GOT3 (cell line): ENCODE measurements around the gene SLC22A7.

ENCODE experiments used
- DNase-seq: peaks from one replicate; lab custom pipeline; 2025; ENCODE audit warnings: mixed read lengths; lab: John Stamatoyannopoulos, UW

The SLC22A7 gene

DNA sequence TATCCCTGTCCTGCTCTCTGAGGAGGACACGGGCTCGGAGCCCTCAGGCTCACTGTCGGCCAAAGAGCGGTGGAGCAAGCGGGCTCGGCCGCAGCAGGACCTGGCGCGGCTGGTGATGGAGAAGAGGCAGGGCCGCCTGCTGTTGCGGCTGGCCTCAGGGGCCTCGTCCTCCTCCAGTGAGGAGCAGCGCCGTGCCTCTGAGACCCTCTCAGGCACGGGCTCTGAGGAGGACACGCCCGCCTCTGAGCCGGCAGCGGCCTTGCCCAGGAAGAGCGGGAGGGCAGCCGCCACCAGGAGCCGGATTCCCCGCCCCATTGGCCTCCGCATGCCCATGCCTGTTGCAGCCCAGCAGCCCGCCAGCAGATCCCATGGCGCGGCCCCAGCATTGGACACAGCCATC lies 14.2 kb upstream of the SLC22A7 start:
- DNase-seq = no peak

DNA sequence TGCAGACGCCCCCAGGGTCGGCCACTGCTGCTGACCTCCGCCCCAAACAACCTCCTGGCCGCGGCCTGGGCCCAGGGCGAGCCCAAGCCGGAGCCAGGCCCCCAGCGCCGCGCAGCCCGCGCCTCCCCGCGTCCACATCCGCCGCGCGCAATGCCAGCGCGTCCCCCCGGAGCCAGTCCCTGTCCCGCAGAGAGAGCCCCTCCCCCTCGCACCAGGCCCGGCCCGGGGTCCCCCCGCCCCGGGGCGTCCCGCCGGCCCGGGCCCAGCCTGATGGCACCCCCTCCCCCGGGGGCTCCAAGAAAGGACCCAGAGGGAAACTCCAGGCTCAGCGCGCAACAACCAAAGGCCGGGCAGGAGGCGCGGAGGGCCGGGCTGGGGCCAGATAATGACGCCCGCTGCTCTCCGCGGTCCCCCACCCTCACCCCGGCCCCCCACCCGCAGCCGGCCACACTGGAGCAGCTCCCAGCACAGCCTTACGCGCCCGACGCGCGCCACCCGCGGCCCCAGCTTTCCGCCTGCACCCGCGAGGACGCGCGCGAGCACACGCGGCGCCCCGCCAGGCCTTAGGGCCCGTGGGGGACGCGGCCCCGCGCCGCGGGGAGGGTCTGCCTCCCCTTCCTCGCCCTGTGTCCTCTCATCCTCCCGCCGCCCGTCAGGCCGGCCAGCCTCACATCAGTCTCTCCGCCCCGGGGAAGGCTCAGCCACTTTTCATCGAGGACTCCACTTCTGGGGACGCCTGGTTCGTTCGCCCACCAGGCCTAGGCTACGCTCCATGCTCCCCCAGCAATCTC lies 12.9 kb upstream of the SLC22A7 start:
- no peak for DNase-seq

DNA sequence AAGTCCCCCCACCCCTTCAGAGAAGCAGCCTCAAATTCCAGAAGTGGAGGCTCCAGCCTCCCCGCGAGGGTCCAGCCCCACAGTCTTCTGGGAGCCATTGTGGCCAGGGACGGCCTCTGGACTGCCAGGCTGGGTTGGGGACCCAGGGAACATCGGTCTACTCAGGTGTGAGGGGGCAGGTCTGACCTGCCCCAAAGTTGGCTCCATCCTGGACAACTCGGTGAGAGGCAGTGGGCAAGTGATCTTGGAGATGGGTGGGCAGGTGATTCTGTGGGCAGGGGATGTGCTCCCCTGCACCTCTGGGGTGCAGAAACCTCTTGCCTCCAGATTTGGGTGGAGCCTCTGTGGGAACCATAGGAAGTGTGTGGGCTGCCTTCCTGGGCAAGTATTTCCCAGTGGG lies 12.2 kb upstream of the SLC22A7 start:
- no peak for DNase-seq

DNA sequence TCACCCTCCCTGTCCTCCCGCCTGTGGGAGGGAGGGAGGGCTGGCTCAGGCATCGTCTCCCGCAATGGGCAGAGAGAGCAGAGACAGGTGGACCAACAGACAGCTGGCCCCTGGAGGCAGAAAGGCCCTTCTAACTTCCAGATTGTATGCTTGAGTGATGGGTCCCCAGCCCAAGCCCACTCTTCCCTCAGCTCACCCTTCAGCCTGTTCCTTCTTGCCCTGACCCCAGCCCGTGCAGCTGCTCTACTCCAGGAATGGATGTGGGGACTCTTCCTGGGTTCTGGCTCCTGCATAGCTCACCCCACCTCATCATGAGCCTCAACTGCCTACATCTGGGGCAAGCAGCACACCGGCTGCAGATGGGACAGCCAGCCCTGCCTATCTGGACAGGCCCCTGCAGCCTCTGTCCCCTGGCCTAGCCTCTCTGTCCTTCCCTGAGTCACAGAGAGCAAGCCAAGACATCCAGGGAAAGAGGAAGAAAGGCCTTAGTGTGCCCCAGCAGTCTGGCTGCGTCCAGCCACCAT lies 11.5 kb upstream of the SLC22A7 start:
- DNase-seq = no peak

DNA sequence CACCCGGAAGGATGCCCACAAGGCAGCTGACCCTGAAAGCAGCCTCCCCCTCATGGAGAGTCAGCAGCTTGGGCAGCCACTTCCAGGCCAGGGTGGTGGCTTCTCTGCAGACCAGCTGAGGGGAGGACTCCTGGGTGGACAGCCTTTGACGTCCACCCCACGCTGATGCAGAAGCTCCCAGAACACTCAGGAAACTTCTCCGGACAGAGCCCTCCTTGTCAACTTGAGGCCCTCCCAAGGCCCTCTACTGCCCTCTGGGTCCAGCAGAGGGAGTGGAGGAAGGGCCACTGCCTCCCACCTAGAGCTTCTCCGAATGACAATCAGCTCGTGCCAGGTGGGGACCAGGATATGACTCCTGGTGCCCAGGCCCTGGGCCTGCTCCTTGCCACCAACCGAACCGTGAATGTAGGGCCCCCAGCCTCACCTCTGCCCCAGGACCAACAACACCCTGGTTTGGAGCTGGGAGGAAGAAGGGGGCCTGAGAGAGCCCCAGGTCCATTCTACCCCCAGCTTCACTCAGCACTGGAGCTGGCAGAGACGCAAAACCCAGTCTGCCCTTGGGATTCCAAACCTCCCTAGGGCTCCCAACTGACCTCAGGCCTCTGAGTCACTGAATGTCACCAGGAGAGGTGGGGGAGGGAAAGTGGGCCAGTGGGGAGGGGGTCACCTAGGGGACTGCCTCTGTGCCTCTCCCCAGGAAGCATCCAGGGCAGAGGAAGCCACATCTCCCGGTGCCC lies 10.9 kb upstream of the SLC22A7 start:
- no peak for DNase-seq

DNA sequence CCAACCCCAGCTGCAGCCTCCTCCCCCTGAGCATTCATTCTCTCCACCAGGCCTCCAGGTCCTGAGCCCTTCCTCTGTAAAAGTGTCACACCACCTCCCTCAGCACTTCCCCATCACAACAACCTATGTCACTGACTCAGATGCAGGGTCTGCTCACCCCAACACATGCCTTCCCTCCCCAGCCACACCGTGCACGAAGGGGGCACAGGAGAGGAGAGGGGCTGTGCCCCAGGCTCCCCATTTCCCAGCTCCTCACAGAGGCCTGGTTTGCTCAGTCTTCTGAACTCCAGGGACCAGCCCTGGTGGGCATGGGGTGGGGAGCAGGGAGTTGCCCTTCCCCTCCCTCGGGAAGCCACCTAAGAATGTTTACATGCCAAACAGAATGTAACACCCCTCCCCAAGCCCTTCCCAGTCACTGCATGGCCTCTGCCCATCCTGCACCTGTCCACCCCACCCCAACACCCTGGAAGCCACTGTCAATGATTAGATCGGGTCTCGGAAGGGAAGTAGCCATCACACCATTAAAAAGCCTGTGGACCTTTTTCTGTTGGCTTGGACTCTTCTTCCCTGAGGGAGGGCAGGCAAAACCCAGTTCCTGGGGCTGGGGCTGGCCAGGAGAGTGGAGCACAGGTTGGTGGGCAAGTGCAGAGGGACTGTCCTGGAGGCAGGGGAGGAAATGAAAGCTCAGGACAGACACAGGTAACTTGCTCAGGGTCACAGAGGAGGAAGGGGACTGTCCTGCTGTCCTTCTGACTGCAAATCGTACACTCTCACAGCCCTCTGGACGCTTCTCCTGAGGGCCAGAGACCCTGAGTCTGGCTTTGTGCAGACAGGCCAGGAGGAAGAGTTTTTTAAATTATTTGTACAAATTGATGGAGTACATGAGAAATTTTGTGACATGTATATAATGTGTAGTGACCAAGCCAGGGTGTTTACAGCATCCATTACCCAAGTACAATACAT lies 10.1 kb upstream of the SLC22A7 start:
- DNase-seq = no peak

DNA sequence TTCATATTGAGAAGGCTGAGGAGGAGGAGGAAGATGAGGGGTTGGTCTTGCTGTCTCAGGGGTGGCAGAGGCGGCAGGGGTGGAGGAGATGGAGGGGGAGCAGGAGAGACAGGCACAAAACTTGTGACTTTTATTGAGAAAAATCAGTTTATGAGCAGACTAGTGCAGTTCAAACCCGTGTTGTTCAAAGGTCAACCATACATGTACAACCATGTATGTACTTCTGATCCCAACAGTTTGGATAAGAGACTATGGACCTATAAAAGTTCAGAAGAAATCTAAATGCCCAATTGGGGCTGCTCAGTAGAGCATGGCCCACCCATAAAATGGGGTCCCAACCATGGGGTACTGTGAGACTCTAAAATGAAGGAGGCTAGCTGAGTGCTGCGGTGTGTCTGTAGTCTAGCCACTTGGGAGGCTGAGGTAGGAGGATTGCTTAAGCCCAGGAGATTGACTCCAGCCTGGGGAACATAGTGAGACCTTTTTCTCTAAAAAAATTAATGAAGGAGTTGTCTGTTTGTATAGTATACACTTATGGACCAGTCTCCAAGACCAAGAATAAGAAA lies 7.6 kb upstream of the SLC22A7 start:
- DNase-seq = no peak

DNA sequence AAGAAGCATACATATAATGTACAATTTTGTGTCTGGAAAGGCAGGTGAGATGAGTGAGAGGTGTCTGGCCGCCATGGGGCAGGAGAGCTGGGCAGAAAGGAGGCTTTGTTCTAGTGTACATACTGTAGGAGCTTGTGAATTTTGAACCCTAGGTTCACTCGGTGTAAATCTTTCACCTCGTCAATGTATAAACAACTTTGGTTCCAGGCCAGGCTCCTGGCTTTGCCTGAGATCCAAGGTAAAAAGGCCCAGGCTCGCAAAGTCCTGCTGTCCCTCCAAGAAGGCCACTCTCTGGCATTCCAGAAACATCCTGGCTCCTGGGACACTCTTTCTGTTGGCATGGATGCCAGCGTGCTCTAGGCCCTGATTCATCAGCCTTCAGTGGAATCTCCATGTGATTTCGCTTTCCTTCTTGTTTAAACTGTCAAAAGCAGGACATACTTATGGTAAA lies 7.1 kb upstream of the SLC22A7 start:
- DNase-seq = no peak

DNA sequence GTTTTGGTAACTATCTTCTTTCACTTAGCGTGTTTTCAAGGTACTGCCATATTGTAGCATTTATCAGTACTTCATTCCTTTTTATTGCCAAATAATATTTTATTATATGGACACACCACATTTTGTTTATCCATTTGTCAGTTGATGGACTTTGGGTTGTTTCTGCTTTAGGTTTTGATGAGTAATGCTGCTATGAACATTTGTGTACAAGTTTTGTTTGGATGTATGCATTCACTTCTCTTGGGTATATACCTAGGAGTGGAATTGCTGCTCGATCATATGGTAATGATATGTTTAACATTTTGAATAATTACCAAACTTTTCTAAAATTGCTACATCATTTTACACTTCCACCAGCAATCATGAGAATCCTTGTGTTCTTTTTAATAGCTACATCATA lies 6.4 kb upstream of the SLC22A7 start:
- DNase-seq = no peak

DNA sequence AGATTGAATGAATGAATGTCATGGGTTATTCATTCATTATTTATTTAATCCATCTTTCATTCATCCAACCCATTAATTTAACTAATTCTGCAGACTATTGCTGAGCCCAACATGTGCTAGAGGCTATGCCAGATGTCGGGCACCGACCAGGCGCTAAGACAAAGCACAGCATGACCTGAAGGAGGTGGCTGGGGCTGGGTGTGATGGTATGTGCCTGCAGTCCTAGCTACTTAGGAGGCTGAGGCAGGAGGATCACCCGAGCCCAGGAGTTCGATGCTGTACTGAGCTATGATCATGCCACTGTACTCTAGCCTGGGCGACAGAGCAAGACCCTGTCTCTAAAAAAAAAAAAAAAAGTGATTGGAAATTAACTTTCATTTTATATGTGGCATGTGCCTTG lies 5.7 kb upstream of the SLC22A7 start:
- no peak for DNase-seq

DNA sequence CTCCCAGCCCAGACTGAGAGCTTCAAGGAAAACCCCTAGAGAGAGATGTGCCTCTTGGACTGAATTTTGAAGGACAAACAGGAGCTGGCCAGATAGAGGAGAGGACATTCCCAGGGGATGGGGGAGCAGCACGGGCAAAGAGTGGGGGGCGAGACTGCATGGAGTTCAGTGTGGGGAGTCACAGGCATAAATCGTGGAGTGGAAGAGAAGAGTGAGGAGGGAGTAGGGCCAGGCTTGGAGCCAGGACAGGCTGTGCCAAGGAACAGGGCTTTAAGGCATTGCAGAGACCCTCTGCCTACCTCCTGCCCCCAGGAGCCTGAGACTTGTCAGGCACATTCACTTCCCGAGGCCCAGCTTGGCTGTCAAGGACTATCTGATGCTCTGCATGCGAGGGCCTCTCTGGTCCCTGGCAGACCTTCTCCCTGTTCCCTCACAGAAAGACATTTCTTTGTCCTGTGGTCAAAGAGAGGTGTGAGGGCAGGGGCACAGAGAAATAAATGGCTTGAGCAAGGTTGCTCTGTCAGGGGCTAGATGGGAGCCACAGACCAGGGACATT lies 5.2 kb upstream of the SLC22A7 start:
- DNase-seq = no peak

DNA sequence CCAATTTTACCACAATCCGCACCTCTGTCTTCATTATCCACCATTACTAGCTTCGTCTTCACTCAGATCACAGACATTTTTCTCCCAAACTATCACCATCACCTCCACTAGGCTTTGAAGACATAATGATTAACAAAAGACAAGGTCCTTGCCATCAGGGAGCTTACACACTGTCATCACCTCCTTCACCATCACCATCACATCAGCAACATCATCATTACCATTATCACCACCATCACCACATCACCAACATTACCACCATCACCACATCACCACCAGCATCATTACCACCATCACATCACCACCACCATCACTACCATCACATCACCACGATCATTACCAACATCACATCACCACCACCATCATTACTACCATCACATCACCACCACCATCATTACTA lies 4.4 kb upstream of the SLC22A7 start:
- DNase-seq = no peak

DNA sequence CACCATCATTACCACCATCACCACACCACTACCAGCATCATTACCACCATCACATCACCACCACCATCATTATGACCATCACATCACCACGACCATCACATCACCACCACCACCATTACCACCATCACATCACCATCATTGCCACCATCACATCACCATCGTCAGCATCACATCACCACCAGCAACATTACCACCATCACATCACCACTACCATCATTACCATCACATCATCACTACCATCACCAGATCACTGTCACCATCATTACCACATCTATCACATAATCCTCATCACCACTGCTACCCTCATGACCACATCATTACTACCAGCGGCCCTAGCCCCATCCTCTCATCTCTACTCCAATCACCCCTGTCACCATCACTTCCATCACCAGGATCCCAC lies 3.5 kb upstream of the SLC22A7 start:
- DNase-seq = no peak

DNA sequence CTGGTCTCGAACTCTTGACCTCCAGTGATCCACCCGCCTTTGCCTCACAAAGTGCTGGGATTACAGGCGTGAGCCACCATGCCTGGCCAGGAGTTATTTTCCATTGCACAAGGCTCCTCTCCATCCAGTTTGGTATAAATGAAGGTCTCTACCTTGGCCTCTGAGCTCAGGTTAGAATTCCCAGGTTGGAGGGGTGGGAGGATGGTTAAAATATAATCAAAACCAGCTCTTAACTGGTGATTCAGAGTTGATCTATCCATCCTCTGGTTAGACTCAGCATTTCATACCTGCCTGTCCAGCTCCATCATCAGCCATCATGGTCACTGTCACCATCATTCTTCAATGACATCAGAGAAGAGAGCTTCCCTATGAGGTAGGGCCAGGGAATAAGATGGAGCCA lies 2.6 kb upstream of the SLC22A7 start:
- DNase-seq = no peak

DNA sequence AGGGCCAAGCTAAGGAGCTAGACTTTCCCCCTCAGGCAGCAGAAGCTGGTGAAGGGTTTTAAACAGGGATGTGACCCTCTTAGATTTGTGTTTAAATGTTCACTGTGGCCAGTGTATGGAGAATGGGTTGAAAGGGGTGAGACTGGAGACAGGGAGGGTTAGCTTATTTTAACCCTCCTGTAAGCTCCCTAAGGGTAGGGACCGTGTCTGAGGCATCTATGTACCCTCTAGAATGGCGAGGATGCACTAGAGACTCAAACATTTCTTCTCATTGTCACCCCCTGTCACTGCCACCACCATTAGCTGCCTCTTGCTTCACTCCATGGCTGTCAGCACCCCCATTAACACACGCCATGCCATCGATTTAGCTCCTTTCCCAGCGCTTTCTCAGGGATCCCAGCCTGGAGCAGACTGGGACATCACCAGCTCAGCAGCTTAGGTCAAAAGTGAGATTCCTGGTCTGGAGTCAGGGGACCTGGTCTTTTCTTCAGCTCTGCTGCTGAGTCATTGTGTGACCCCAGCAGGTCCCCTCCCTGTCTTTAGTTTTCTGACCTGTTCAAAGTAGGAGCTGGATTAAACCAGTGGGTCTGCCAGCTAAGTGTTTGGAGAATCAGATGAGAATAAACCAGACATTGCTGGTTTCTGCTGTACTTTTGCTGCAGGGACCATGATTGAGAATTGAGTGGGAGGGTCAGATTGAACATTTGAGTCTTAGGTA lies 1.1 kb upstream of the SLC22A7 start:
- DNase-seq = no peak

DNA sequence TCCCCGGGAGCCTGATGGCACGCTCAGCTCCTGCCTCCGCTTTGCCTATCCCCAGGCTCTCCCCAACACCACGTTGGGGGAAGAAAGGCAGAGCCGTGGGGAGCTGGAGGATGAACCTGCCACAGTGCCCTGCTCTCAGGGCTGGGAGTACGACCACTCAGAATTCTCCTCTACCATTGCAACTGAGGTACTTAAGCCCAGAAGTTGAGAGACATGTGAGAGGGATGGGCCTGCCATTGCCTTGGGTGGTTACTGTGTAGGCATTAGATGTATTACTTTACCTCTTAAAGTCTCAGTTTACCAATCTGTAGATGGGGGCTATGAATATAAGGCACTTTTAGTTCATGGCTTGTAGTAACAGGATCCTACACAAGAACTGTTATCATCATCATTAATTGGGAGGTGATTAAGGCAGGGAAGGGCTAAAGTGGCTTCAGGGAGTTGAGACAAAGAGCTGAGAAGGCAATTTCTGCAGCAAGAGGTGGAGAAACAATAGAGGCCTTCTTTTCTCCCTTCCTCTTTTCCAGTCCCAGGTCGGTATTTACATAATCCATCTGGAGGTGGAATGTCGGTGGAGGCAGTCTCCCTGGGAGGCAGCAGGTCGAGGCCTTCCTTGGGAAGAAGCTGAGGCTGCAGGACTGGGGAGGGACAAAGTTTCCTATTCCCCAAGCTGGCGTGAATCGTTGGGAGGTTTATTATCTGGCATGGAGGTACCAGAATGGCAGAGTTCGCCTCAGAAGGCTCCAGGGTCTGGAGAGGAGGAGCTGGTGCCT lies 691 bp downstream of the SLC22A7 start:
- DNase-seq = no peak

DNA sequence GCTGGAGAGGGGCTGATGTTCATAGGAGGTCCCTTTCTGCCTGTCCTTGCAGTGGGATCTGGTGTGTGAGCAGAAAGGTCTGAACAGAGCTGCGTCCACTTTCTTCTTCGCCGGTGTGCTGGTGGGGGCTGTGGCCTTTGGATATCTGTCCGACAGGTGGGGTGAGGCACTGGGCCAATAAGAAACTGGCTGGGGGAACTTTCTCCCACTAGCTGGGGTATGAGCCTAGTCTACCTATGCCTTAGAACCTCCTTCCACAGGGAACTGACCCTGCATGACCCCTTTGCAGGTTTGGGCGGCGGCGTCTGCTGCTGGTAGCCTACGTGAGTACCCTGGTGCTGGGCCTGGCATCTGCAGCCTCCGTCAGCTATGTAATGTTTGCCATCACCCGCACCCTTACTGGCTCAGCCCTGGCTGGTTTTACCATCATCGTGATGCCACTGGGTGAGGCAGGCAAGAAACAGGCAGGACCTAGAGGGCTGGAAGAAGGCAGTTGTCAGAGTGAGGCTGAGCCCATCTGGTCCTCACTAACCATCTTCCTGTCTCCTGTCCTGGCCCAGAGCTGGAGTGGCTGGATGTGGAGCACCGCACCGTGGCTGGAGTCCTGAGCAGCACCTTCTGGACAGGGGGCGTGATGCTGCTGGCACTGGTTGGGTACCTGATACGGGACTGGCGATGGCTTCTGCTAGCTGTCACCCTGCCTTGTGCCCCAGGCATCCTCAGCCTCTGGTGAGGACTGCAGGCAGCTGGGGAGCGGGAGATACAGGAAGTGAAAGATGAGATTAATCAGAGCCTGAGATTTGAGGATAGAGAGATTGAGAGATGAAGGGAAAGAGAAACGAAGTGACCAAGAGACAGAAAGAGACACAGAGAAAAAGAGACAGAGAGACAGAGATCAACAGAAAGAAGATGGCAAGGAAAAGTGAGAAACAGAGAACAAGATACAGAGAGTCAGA lies 1.6 kb downstream of the SLC22A7 start:
- no peak for DNase-seq

DNA sequence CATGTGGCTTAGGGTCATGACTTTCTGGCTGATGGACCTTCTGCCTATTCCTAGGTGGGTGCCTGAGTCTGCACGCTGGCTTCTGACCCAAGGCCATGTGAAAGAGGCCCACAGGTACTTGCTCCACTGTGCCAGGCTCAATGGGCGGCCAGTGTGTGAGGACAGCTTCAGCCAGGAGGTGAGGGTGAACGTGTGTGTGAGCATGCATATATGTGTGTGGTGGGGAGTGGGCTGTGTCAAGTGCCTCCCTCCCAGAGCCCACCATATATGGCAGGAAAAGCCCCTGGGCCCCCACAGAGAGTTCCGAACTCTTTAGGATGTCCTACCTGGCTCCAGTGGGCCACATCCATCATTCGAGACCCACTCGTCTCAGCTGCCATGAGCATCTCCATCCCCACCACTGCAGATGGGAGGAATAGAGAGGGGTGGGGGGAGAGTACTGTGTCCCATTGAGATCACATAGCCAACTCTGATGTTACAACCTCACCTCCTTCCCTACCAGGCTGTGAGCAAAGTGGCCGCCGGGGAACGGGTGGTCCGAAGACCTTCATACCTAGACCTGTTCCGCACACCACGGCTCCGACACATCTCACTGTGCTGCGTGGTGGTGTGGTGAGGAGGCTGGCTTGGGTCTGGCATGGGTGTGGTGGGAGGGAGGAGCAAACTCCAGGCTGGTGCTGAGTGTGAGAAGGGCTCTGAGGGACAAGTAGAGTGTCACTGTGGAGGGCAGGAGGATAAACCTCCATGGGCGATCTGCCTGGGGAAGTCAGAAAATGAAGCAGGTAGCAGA lies 3.2 kb downstream of the SLC22A7 start:
- no peak for DNase-seq
